Right lobe of liver (tissue), 4 donors: ENCODE measurements around the gene FOXP1.

Experiments used
- CTCF ChIP-seq, 4 donors: fragments of 200-600 bp in 3 of 4; fragments of 450-650 bp in 1 of 4; IDR thresholded peaks; one replicate each; pipeline versions ENCODE4 v1.5.1 to v1.8.0; 2016 to 2022; ENCODE audit warnings: antibody characterized with exemption in 4 of 4, mild to moderate bottlenecking in 2 of 4
- POLR2A ChIP-seq: fragments of 450-650 bp; IDR thresholded peaks from one replicate; pipeline ENCODE4 v1.6.1; 2017; ENCODE audit warnings: antibody characterized with exemption, mild to moderate bottlenecking
- donor health status: DM: no; HTN: no; CAD: no.
- donor health status: DM: no; HTN: no; CAD: no.
- donor health status: DM: no; HTN: yes; CAD: no.

DNA sequence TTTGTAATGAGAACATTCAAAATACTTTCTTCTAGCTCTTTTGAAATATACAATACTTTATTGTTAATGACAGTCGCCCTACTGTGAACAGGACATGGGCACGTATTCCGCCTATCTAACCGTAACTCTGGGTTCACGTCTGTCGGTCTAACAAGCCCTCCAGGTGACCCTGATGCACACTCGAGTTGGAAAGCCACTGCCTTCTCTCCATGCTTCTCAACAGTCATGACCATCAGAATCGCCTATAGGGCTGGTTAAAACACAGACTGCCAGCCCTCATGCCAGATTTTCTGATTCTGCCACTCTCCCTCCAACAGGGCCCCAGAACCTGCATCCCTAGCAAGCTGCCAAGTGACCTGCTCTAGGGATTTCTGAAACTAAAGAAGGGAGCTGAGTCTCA, 140.2 kb downstream of the FOXP1 start:
- no peak for TF ChIP-seq POLR2A
- TF ChIP-seq CTCF (IDR thresholded peaks at IDR 0.05) = no peak
